Suprapubic skin (tissue), 4 donors: Measurements from ENCODE around the gene PLOD3.

ENCODE experiments used
- CTCF ChIP-seq, 2 donors: fragments of 200-600 bp in 1 of 2; fragments of 450-650 bp in 1 of 2; sonication (generic) in 1 of 2; IDR thresholded peaks; one replicate each; pipeline ENCODE4 v1.5.1; 2016 to 2019; ENCODE audit warnings: antibody characterized with exemption in 2 of 2, mild to moderate bottlenecking in 1 of 2, moderate library complexity in 1 of 2
- POLR2A ChIP-seq, 2 donors: fragments of 450-650 bp; IDR thresholded peaks; one replicate each; pipeline ENCODE4 v1.6.1; 2017; ENCODE audit warnings: antibody characterized with exemption in 2 of 2, mild to moderate bottlenecking in 2 of 2, moderate library complexity in 2 of 2
- POLR2AphosphoS5 ChIP-seq, 3 donors: sonication (generic); formaldehyde crosslinking; IDR thresholded peaks; one replicate each; pipeline ENCODE4 v1.6.1; 2017; ENCODE audit warnings: antibody characterized with exemption in 3 of 3

GRCh38 chr7:101200862-101201599, 16.4 kb downstream of the PLOD3 start, which contains the start of gene MOGAT3:
- TF ChIP-seq CTCF (IDR thresholded peaks at IDR 0.05): no peak
- TF ChIP-seq POLR2AphosphoS5 (IDR thresholded peaks at IDR 0.05): no peak
- TF ChIP-seq POLR2A (IDR thresholded peaks at IDR 0.05): no peak
